Measurements from ENCODE around the gene CLCA4.

GRCh38 chr1:86546787-86547221 is at the start of gene CLCA4:
- TF ChIP-seq, protein P1, sequence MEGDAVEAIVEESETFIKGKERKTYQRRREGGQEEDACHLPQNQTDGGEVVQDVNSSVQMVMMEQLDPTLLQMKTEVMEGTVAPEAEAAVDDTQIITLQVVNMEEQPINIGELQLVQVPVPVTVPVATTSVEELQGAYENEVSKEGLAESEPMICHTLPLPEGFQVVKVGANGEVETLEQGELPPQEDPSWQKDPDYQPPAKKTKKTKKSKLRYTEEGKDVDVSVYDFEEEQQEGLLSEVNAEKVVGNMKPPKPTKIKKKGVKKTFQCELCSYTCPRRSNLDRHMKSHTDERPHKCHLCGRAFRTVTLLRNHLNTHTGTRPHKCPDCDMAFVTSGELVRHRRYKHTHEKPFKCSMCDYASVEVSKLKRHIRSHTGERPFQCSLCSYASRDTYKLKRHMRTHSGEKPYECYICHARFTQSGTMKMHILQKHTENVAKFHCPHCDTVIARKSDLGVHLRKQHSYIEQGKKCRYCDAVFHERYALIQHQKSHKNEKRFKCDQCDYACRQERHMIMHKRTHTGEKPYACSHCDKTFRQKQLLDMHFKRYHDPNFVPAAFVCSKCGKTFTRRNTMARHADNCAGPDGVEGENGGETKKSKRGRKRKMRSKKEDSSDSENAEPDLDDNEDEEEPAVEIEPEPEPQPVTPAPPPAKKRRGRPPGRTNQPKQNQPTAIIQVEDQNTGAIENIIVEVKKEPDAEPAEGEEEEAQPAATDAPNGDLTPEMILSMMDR (conservative IDR thresholded peaks at IDR 0.05; ENCODE audit: low read depth in 2 of 2) = no peak
- no peak for TF ChIP-seq POLR2AphosphoS5 (IDR thresholded peaks at IDR 0.05; ENCODE audit: low read depth)
- TF ChIP-seq EZH2 (IDR thresholded peaks at IDR 0.05; ENCODE audit: low read depth, unreplicated experiment) = no peak
- TF ChIP-seq ZNF114 (CRISPR knock-in tag; IDR thresholded peaks at IDR 0.05) = no peak
- no peak for TF ChIP-seq ZNF331 (CRISPR knock-in tag; IDR thresholded peaks at IDR 0.05; ENCODE audit: low read depth)
- TF ChIP-seq ETS1 (IDR thresholded peaks at IDR 0.05) = no peak
- TF ChIP-seq JUNB (IDR thresholded peaks at IDR 0.05; ENCODE audit: unreplicated experiment) = no peak
- TF ChIP-seq, protein P2, sequence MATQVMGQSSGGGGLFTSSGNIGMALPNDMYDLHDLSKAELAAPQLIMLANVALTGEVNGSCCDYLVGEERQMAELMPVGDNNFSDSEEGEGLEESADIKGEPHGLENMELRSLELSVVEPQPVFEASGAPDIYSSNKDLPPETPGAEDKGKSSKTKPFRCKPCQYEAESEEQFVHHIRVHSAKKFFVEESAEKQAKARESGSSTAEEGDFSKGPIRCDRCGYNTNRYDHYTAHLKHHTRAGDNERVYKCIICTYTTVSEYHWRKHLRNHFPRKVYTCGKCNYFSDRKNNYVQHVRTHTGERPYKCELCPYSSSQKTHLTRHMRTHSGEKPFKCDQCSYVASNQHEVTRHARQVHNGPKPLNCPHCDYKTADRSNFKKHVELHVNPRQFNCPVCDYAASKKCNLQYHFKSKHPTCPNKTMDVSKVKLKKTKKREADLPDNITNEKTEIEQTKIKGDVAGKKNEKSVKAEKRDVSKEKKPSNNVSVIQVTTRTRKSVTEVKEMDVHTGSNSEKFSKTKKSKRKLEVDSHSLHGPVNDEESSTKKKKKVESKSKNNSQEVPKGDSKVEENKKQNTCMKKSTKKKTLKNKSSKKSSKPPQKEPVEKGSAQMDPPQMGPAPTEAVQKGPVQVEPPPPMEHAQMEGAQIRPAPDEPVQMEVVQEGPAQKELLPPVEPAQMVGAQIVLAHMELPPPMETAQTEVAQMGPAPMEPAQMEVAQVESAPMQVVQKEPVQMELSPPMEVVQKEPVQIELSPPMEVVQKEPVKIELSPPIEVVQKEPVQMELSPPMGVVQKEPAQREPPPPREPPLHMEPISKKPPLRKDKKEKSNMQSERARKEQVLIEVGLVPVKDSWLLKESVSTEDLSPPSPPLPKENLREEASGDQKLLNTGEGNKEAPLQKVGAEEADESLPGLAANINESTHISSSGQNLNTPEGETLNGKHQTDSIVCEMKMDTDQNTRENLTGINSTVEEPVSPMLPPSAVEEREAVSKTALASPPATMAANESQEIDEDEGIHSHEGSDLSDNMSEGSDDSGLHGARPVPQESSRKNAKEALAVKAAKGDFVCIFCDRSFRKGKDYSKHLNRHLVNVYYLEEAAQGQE (IDR thresholded peaks at IDR 0.05; ENCODE audit: unreplicated experiment) = no peak
- TF ChIP-seq NANOG (IDR thresholded peaks at IDR 0.05; ENCODE audit: borderline replicate concordance) = no peak
- TF ChIP-seq CREB1 (CRISPR knock-in tag; IDR thresholded peaks at IDR 0.05; ENCODE audit: low read depth) = no peak
- no peak for TF ChIP-seq EZH2phosphoT487 (IDR thresholded peaks at IDR 0.05; ENCODE audit: unreplicated experiment)
- TF ChIP-seq ZNF462 (CRISPR knock-in tag; IDR thresholded peaks at IDR 0.05) = no peak

Measured in GM23338 (cell line).